K562 (cell line): Measurements from ENCODE around the gene ZNF26. TPM values are rescaled to one million over a fixed set of nuclear protein-coding genes. Genes with fewer than 3 reads are reported as not detected.

Experiments
- ATAC-seq: fragments of 200-7000 bp; cut with Tn5 transposase; 3 replicates; pipeline ENCODE4 v1.9.1; 2020; ENCODE audit warnings: moderate library complexity
- BruUV-seq: library from RNA; stranded (reverse); fragments of 400-500 nt; replicated peaks from 2 replicates; lab custom pipeline; 2021; lab: Mats Ljungman, UMichigan
- CTCF ChIA-PET: fragments of 300-600 bp; formaldehyde crosslinking; extraction: SDS; loops from one replicate; lab custom pipeline; 2021; ENCODE audit warnings: low intra/inter-chr PET ratio; lab: Yijun Ruan, JAX
- POLR2A ChIA-PET: fragments of 300-600, 350-650 bp; sonication (Branson Sonifier 250); formaldehyde crosslinking; extraction: SDS; loops from one replicate; lab custom pipeline; 2021; ENCODE audit warnings: antibody characterized with exemption, inconsistent platforms; lab: Yijun Ruan, JAX
- DNase-seq, 4 experiments: peaks; one replicate each; pipeline versions ENCODE4 v3.0.0 to v3.0.0-alpha.2; 2011 to 2018; ENCODE audit warnings: low spot score in 3 of 4, mixed read lengths in 3 of 4; ENCODE audit errors: extremely low read depth in 1 of 4
- FAIRE-seq: peaks from 2 replicates; lab custom pipeline; 2011; peaks lifted over from hg19 to GRCh38; lab: Jason Lieb, UNC
- H2AFZ ChIP-seq: 2 replicates; pipeline ENCODE4 v1.6.0; 2011; ENCODE audit warnings: low read depth, low read length, control low read depth, inconsistent platforms
- H3K27ac ChIP-seq: fragments of 200-600 bp; 3 replicates; pipeline ENCODE4 v1.8.0; 2011; ENCODE audit warnings: low read depth, mild to moderate bottlenecking, control low read depth, inconsistent platforms, low read length, moderate library complexity, mixed read lengths; ENCODE audit errors: extremely low read depth
- H3K27me3 ChIP-seq, 2 experiments: fragments of 300-600 bp in 1 of 2; 2 replicates in 1 of 2; 3 replicates in 1 of 2; pipeline versions ENCODE4 v1.6.0 to v1.8.0; 2011; ENCODE audit warnings: inconsistent platforms in 2 of 2, low read length in 2 of 2, mild to moderate bottlenecking in 1 of 2, mixed read lengths in 1 of 2, moderate library complexity in 1 of 2; ENCODE audit not compliant: control insufficient read depth in 2 of 2, insufficient read depth in 2 of 2
- H3K36me3 ChIP-seq: fragments of 300-600 bp; 3 replicates; pipeline ENCODE4 v1.8.0; 2011; ENCODE audit warnings: mild to moderate bottlenecking, low read length, inconsistent platforms; ENCODE audit not compliant: control insufficient read depth, insufficient read depth
- H3K4me1 ChIP-seq, 2 experiments: fragments of 200-600 bp in 1 of 2; replicated peaks in 1 of 2; 2 replicates in 1 of 2; 3 replicates in 1 of 2; pipeline versions ENCODE4 v1.5.1 to v1.8.0; 2011; ENCODE audit warnings: inconsistent platforms in 2 of 2, low read length in 2 of 2, mild to moderate bottlenecking in 1 of 2, mixed read lengths in 1 of 2, moderate library complexity in 1 of 2; ENCODE audit not compliant: control insufficient read depth in 2 of 2, insufficient read depth in 2 of 2
- H3K4me2 ChIP-seq: 2 replicates; pipeline ENCODE4 v1.6.1; 2011; ENCODE audit warnings: low read length, control low read depth, inconsistent platforms, mixed read lengths; ENCODE audit not compliant: insufficient read depth
- H3K4me3 ChIP-seq: fragments of 200-600 bp; sonication (generic), shearing (Covaris generic); 2 replicates; pipeline ENCODE4 v1.5.1; 2016; ENCODE audit warnings: control low read depth, inconsistent platforms
- H3K79me2 ChIP-seq: fragments of 200-600 bp; 3 replicates; pipeline ENCODE4 v1.8.0; 2011; ENCODE audit warnings: low read length, inconsistent platforms; ENCODE audit not compliant: control insufficient read depth, insufficient read depth
- H3K9ac ChIP-seq, 2 experiments: 2 replicates each; pipeline versions ENCODE4 v1.6.0 to v1.6.1; 2011; ENCODE audit warnings: low read depth in 2 of 2, low read length in 2 of 2, control low read depth in 1 of 2, inconsistent platforms in 1 of 2, mild to moderate bottlenecking in 1 of 2, mixed read lengths in 1 of 2; ENCODE audit not compliant: insufficient read depth in 1 of 2
- H3K9me1 ChIP-seq: one replicate; pipeline ENCODE4 v1.6.0; 2011; ENCODE audit warnings: inconsistent platforms, mild to moderate bottlenecking, low read length, moderate library complexity; ENCODE audit not compliant: control insufficient read depth, insufficient read depth
- H3K9me3 ChIP-seq: replicated peaks from 2 replicates; pipeline ENCODE4 v1.5.1; 2011; ENCODE audit warnings: low read depth, low read length, inconsistent platforms; ENCODE audit not compliant: control insufficient read depth, insufficient read depth
- H4K20me1 ChIP-seq: replicated peaks from 2 replicates; pipeline ENCODE4 v1.6.1; 2011; ENCODE audit warnings: low read length, inconsistent platforms, mixed read lengths; ENCODE audit not compliant: control insufficient read depth, insufficient read depth
- HDAC8 ChIP-seq: fragments of 450-650 bp; IDR thresholded peaks from 2 replicates; pipeline ENCODE4 v1.6.1; 2016; ENCODE audit warnings: mild to moderate bottlenecking, missing genetic modification characterization, moderate library complexity, missing compliant biosample characterization
- MED1 ChIP-seq: sonication (generic); formaldehyde crosslinking; IDR thresholded peaks from 2 replicates; pipeline ENCODE4 v1.8.1; 2023; ENCODE audit warnings: missing genetic modification reagents, borderline replicate concordance
- MTF1 ChIP-seq: fragments of 250-450 bp; sonication (Bioruptor Pico); IDR thresholded peaks from 2 replicates; pipeline ENCODE4 v1.9.0; 2021; ENCODE audit warnings: moderate library complexity, mild to moderate bottlenecking, inconsistent platforms, borderline replicate concordance
- SIRT6 ChIP-seq: IDR thresholded peaks from one replicate; pipeline ENCODE4 v1.6.1; 2012; ENCODE audit warnings: low read depth, mild to moderate bottlenecking, control low read depth, inconsistent platforms, low read length, moderate library complexity
- SMAD2 ChIP-seq: fragments of 150-350 bp; IDR thresholded peaks from 2 replicates; pipeline ENCODE4 v1.6.1; 2014; ENCODE audit warnings: low read depth, mild to moderate bottlenecking, low read length
- TEAD2 ChIP-seq: fragments of 450-650 bp; IDR thresholded peaks from 2 replicates; pipeline ENCODE4 v1.6.1; 2016; ENCODE audit warnings: missing genetic modification characterization, control low read depth, missing compliant biosample characterization
- XRCC5 ChIP-seq: fragments of 200-400 bp; formaldehyde crosslinking; IDR thresholded peaks from 2 replicates; pipeline ENCODE4 v1.6.1; 2017; ENCODE audit warnings: low read depth, mild to moderate bottlenecking, low read length
- ZNF121 ChIP-seq: sonication (generic); formaldehyde crosslinking; conservative IDR thresholded peaks from 2 replicates; pipeline ENCODE4 v1.8.0; 2022; ENCODE audit warnings: missing genetic modification reagents
- ZNF408 ChIP-seq: fragments of 250-450 bp; sonication (Bioruptor Pico); IDR thresholded peaks from 2 replicates; pipeline ENCODE4 v1.4.0; 2020; ENCODE audit warnings: low read depth, mild to moderate bottlenecking, moderate library complexity
- ZNF586 ChIP-seq: fragments of 450-650 bp; formaldehyde crosslinking; conservative IDR thresholded peaks from 2 replicates; pipeline ENCODE4 v1.4.0; 2020; ENCODE audit warnings: mild to moderate bottlenecking, moderate library complexity
- ZNF75A ChIP-seq: fragments of 450-650 bp; formaldehyde crosslinking; IDR thresholded peaks from 2 replicates; pipeline ENCODE4 v1.4.0; 2020; ENCODE audit warnings: mild to moderate bottlenecking
- WGBS: fragments of 100-300 bp; shearing (Covaris generic); methylation state at CpG from one replicate; pipeline ENCODE4 v1.1.6; 2016; ENCODE audit warnings: low coverage, mixed read lengths; ENCODE audit not compliant: insufficient coverage; ENCODE audit errors: missing lambda C conversion rate; 5-methylcytosine and 5-hydroxymethylcytosine counted together
- in situ Hi-C: fragments of 300-500 bp; cut with MboI; formaldehyde crosslinking; loops from 4 replicates; pipeline ENCODE4 v1.15.0; 2018; ENCODE audit warnings: inconsistent platforms, mixed read lengths
- intact Hi-C: fragments of 100-400 bp; cut with micrococcal nuclease; formaldehyde crosslinking; loops from 2 replicates; pipeline ENCODE4 v1.14.2; 2022
- polyA plus RNA-seq, 8 experiments: library from polyadenylated mRNA; depleted of rRNA in 4 of 8; stranded (reverse) in 5 of 8; unstranded in 3 of 8; fragments of >200 nt; fragmentation: Nextera tagmentation in 2 of 8; fragmentation: Illumina TruSeq in 1 of 8; extraction: Ambion mirVana in 2 of 8; extraction: Trizol in 1 of 8; gene quantifications; 2 replicates each; pipeline versions ENCODE4 v1.2.1 to v1.2.3, GENCODE V29; 2011 to 2014; ENCODE audit warnings: inconsistent platforms in 1 of 8, missing spikeins in 1 of 8
- total RNA-seq, 7 experiments: library from RNA; depleted of rRNA in 6 of 7; stranded (reverse); fragments of >200 nt in 6 of 7; fragmentation: Illumina TruSeq in 2 of 7; extraction: Trizol in 2 of 7; gene quantifications; 2 replicates each; pipeline versions ENCODE4 v1.2.1 to v1.2.3, GENCODE V29; 2011 to 2021; ENCODE audit warnings: low replicate concordance in 1 of 7
- TF ChIP-seq, protein P1 (sequence below), 2 experiments: fragments of 450-650 bp in 1 of 2; sonication (generic) in 1 of 2; formaldehyde crosslinking; conservative IDR thresholded peaks; 2 replicates each; pipeline versions ENCODE4 v1.4.0 to v1.8.1; 2020 to 2022; ENCODE audit warnings: mild to moderate bottlenecking in 1 of 2, missing genetic modification reagents in 1 of 2
- TF ChIP-seq, protein P2 (sequence below): fragments of 450-650 bp; formaldehyde crosslinking; IDR thresholded peaks from 2 replicates; pipeline ENCODE4 v1.4.0; 2022; ENCODE audit warnings: missing genetic modification characterization

Gene ZNF26
- total and polyA plus RNA-seq, 9 of the 15 experiments (the other 6 are each of a cell fraction or from before 2014, with no cell fraction given) = 1.2 to 14.1 (median 8.0) TPM

DNA sequence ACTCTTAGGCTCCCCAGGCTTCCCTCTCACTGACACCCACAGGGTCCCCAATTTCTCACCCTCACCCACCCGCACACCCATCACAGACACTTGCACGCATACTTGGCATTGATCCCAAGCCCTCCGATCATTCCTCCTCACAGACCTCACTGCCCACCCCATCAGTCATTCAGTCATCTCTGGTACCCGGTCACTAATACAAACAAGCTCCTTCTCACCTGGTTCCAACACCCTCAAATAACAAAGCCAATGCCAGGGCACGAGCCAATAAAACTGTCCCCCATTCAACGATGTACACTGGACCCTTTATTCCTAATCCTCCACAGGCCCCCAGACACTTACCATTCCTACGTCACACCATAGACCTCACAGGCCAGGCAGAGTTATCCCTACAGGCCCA lies 32.4 kb upstream of the ZNF26 start:
- no peak overlapping the region for H3K9ac ChIP-seq
- H3K79me2 ChIP-seq = no peaks in the 10 kb centered on the region
- POLR2A ChIA-PET = no interaction called here
- peaks cover 21% of the 10 kb centered on the region for H3K9me3 ChIP-seq
- WGBS = 7% methylated on average over 6 of the region's 7 CpGs
- H3K36me3 ChIP-seq = no peaks in the 10 kb centered on the region; the same call in 2 of the 3 replicates
- no peak for DNase-seq
- TF ChIP-seq TEAD2 (tag) (no peak), MTF1 (CRISPR knock-in tag) (no peak), ZNF75A (CRISPR knock-in tag) (no peak), HDAC8 (tag) (no peak), SMAD2 (no peak), ZNF121 (CRISPR knock-in tag) (no peak), MED1 (CRISPR knock-in tag) (no peak), XRCC5 (no peak), SIRT6 (no peak), ZNF586 (CRISPR knock-in tag) (no peak), ZNF408 (CRISPR knock-in tag) (no peak)
- TF ChIP-seq, protein P1, sequence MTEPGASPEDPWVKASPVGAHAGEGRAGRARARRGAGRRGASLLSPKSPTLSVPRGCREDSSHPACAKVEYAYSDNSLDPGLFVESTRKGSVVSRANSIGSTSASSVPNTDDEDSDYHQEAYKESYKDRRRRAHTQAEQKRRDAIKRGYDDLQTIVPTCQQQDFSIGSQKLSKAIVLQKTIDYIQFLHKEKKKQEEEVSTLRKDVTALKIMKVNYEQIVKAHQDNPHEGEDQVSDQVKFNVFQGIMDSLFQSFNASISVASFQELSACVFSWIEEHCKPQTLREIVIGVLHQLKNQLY (CRISPR knock-in tag; conservative IDR thresholded peaks at IDR 0.05) = no peak
- TF ChIP-seq, protein P2, sequence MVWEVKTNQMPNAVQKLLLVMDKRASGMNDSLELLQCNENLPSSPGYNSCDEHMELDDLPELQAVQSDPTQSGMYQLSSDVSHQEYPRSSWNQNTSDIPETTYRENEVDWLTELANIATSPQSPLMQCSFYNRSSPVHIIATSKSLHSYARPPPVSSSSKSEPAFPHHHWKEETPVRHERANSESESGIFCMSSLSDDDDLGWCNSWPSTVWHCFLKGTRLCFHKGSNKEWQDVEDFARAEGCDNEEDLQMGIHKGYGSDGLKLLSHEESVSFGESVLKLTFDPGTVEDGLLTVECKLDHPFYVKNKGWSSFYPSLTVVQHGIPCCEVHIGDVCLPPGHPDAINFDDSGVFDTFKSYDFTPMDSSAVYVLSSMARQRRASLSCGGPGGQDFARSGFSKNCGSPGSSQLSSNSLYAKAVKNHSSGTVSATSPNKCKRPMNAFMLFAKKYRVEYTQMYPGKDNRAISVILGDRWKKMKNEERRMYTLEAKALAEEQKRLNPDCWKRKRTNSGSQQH (CRISPR knock-in tag) = no peak
- no peak overlapping the region for H3K4me2 ChIP-seq
- no peak for ATAC-seq
- no TSS peak for BruUV-seq
- intact Hi-C loops = no loop called here
- FAIRE-seq = no peak
- H3K27ac ChIP-seq = no peak overlapping the region
- H3K27me3 ChIP-seq = no peaks in the 10 kb centered on the region; a peak in 1 of 5 replicates
- H3K4me3 ChIP-seq = no peak overlapping the region
- peaks cover 2 to 3% of the 10 kb centered on the region in 2 experiments; a peak in 1 of 5 replicates for H3K4me1 ChIP-seq
- no peaks in the 10 kb centered on the region for H4K20me1 ChIP-seq
- CTCF ChIA-PET = no interaction called here
- no peaks in the 10 kb centered on the region for H3K9me1 ChIP-seq
- in situ Hi-C loops = no loop called here
- no peak overlapping the region for H2AFZ ChIP-seq
